GM19193 (cell line): ENCODE measurements around the gene RASGRP2.

ENCODE experiments used
- POLR2A ChIP-seq: IDR thresholded peaks from 4 replicates; pipeline ENCODE4 v1.6.1; 2011; ENCODE audit not compliant: insufficient read depth, insufficient read length; ENCODE audit errors: extremely low read depth

The RASGRP2 gene

DNA sequence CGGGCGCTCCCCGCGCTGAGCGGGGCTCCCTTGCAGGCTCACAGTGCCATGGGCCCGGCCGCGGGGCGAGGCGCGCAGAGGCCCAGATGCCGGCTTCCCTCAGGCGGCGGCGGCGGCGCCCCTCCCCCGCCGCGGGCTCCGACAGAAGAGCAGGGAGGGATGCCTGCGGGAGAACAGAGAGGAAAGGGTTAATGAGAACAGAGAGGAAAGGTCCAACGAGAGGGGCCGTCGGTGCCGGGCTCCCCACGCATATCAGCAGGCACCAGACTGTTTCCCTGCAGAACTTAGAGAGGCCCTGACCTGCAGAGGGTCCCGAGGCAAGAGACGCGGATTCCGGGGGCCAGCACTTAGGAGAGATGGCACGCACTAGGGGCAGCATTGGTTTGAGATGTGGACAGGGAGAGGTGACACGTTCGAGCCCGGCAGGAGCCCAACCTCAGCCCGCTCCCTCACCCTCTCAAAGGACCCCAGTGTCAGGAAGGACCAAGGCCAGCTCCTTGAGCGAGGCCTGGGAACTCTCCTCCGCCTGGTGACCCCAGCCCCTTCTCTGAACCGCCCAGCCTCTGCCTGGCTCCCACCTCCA, 30.1 kb downstream of the RASGRP2 start:
- no peak for TF ChIP-seq POLR2A

DNA sequence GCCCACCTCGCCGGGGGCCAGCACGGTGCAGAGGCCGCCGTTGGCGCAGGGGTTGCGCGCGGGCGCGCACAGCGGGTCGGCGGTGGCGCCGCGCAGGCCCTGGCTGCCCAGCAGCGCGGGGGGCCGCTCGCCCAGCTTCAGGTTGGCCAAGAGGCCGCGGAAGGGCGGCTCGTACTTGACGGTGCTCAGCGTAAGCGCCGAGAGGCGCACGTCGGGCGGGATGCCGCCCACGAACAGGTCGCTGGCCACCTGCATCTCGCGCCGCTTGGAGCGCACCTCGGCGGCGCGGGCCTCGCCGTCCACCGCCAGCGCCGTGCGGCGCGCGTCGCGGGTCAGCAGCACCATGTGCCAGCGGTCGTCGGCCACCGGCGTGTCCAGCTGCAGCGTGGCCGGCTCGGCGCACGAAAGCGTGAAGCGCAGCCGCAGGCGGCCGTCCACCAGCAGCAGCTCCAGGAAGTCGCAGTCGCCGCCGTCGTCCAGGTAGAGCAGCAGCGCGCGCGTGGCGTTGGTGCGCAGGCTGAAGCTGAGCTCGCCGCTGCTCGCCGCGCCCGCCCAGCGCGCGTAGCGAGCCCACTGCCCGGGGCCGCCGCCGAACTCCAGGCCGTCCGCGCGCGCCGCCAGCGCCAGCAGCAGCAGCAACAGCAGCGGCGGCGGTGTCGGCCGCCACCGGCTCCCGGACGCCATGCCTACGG, 30.8 kb downstream of the RASGRP2 start:
- TF ChIP-seq POLR2A: no peak

DNA sequence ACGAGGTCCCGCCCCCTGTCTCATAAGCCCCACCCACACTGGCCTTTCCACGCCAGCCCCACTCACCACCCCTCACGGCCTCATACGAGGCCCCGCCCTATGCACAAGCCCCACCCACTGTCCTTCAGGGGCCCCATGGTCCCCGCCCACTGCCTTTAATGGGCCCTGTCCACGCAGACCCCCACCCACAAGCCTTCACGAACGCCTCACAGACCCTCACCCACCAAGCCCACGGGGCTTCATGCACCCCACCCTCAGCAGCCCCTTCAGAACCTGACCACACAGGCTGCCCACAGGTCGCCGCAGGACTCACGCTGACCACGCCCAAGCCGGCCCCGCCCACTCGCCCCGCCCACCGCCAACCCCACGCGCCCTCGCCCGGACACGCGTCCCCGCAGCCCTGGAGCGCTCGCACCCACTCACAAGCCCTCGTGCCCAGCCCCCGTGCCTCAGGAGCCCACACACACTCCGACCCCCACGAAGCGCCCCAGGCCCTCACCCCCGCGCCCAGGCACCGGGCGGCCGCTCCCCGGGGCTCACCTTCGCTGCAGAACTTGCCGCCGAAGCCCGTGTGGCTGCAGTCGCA, 31.4 kb downstream of the RASGRP2 start:
- TF ChIP-seq POLR2A: no peak

DNA sequence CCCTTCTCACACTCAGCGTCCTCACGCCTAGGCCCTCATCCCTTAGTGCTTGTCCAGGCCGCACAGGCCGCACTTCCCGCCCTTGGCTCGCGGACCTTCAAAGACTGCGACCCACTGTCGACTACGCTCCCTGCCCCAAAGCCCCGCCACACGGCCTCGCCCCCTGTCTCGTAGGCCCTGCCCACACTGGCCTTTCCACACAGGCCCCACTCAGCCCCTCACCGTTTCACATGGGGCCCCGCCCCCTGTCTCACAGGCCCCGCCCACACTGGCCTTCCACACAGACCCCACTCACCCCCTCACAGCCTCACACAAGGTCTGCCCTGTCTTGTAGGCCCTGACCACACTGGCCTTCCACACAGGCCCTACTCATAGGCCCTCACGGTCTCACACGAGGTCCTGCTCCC, 32.0 kb downstream of the RASGRP2 start:
- TF ChIP-seq POLR2A: no peak

DNA sequence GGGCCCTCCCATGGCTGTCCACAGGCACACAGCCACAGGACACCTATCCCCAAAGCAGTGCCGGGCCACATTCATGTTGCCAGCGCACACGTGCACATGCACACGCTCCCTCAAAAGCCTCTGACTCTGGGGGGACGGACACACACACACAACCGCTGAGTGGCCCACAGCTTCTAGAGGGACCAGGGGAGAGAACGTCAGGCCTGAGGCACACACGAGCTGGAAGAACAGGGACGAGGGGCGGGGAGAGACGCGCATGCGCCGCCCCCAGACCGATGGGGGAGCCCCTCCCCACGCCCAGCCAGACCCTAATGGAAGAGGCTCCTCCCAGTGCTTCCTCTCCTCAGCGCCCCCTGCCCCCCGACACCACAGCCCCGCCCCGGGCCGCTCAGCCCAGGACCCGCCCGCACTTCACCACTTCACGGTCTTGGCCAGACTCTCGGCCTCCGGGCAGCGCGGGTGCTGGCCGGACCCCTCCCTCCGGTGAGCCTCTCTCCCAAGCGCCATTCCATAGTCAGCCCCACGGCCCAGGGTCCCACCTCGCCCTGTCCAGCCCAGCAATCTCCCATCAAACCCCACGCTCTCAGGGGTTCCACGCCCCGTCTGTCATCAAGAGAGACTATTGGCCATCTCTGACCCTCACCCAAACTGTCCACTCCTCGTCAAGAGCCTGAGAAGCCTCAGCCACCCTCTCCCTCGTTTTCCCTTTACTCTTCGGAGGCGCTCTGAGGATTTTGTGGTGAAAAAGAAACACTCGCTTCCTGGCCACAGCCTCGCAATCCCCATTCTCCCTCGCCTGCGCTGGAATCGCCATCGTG, 32.6 kb downstream of the RASGRP2 start:
- no peak for TF ChIP-seq POLR2A

DNA sequence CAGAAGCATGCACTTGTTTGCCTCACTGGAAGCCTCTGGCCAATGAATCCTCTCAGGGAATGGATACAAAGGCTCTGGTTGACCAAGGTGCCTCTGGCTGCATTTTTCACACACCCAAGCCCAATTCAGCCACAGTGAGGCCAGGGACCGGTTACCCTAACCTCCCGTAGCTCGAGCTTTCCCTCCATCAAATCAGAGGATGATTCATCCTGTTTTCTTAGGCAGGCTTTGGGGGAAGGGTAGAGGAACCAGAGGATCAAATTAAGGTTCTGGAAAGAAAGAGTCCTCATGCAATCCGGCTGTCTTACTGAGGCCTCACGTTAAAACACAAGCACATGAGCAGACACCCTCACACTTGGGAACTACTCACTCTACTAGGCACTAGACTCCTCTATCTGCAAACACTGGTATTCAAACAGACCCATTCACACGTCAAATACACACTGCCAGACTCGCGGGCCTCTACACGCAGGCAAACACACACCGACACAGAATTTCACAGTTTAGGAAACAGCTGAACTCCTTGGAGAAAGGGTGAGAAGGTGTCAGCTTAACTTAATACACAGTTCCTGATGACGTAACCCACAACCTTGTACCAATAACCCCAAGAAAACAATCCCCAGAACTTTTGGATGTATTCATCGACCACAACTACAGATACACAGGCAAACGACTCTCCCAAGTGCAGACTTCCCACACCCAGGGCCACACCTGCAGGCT, 33.4 kb downstream of the RASGRP2 start:
- no peak for TF ChIP-seq POLR2A

DNA sequence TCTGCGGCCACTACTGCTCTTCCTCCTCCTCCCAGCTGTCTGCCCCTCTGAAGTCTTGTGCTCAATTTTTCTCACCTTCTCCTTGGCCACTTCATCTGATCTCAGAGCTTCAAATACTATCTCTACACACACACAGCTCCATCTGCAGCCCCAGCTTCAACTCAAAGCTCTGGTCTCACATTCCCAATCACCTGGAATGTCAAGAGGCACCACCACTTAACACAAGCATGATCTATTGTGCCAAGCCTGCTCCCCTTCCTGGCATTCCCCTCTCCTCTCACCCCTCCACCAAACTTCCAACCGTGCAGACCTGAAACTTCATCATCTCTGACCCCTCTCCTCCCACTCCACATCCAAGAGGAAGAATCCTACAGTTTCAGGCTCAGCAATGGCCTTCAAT, 38.4 kb downstream of the RASGRP2 start:
- TF ChIP-seq POLR2A: no peak

DNA sequence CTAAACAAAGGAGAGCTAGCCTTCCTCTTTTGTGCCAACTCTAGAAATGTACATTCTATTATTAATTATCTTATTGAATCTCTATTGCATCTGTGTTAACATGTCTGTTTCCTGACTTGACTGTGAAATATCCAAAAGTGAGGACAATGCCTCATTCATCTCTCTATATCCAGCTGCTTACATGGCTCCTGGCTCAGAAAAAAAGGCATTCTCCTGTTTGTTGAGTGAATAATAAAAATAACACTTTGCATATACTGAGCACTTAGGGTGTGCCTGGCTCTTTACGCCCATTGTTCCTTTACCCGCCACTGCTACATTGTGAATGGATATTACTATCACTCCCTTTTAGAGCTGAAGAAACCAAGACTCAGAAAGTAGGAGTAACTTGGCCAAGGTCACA, 40.9 kb downstream of the RASGRP2 start:
- TF ChIP-seq POLR2A: no peak

DNA sequence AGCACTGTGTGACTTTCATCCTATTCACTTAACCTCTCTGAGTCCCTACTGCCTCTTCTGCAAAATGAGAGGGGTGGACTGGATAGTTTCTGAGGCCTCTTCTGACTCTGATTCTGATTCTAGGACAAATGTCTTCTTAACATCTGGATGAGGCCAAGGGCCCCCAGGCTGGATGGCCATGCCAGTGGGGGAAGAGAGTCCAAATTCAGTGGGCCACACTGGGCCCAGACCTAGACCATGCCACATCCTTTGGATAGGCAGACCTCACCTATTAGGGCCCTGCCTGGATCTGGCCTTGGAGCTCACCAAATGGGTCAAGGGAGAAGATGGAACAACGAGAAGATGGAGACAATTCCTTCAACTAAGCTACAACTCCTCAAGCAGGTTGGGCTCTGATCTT, 45.5 kb downstream of the RASGRP2 start:
- TF ChIP-seq POLR2A: no peak

DNA sequence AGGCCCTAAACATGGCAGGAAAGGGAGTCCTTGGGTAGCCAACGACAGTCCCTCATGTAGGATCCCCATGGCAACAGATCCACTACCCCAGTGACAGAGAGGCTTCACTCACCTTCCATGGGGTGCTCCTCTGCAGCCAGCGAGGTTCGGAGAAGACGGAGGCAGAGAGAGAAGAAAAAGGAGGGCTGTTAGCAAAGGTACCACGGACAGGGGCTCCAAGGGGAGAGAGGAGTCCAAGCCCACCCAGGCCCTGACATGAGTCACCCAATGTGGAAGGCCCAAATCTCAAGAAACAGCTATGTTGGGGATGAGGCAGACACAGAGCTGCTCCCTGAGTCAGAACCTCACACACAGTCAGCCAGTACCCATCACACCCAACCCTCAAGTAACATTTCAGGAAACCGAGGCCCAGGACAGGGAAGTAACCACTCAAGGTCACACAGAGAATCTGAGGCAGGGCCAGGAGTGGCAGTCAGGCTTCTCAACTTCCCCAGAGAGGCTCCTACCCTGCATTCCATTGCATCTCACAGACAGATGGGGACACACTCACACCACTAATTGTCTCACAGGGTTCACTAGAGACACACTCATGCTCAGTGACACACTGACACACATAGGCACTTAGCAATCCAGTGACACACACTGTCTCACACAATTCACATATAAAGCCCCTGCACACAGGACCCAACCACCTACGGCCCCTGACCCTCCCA, 46.1 kb downstream of the RASGRP2 start:
- TF ChIP-seq POLR2A: no peak

DNA sequence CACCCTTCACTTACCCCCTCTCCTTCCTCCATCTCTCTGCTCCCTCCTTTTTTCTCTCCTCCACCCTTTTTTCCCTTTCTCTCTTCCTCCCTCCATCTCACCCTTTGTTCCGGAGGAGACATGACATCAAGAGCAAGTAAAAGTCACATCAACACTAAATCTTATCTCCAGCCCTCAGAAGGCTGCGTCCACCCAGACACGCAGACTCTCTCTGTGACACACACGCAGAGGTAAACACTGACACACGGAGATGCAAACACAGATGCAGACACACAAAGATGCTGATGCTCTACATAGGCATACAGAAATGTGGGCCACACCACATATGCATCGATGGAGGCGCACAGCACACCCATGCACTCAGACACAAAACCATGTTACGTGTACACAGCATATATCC, 47.9 kb downstream of the RASGRP2 start:
- TF ChIP-seq POLR2A: no peak

DNA sequence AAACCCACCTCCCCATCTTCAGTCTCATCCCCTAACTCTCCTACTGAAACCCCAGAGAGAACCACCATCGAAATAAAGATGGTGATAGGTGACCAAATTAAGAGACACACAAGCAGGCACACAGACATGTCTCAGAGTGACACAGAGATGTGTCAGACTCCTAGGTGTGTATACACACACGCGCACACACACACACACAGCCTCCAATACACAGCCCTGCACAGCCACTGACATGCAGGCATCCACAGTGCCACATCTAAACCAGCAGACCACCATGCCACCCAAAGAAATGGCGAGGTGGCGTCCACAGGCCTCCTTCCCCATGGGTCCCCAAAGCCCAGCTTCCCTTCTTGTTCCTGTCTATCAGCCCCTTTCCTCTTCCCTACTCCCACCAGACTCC, 48.4 kb downstream of the RASGRP2 start:
- no peak for TF ChIP-seq POLR2A

DNA sequence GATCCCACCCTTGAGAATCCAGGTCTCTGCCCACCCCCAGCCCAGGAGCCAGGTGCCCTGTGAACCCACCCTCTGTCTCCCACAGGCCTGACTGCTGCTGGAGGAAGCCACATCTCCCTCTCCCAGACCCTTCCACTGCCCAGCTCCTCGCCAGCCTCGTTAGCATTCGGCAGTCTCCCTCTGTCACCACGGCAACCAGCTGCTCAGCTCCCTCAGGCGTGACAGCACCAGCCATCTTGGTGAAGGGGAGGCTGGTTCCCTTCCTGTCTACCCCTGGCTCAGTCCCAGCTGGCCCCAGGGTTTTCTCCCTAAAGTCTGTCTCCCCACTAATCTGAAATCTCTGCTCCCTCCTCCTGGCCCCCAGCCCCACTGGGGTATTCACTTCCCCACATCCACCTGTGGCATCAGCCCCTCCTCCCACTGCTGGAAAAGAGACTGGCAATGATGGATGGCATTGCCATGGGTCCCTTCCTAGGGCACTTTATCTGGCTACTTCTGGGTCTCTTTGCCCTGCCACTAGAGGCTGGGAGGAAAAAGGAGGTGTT, 49.0 kb downstream of the RASGRP2 start:
- no peak for TF ChIP-seq POLR2A
